Gastroesophageal sphincter (tissue), 4 donors: ENCODE results near the gene UGT8. TPM values are rescaled to one million over a fixed set of nuclear protein-coding genes. Genes with fewer than 3 reads are reported as not detected.

ENCODE experiments used
- ATAC-seq: fragments of 150-250 bp; one replicate; pipeline ENCODE4 v1.9.1; 2016; ENCODE audit warnings: mild to moderate bottlenecking, moderate library complexity
- H3K27ac ChIP-seq, 4 donors: fragments of 200-600 bp; sonication (generic) in 3 of 4; 1 replicate in 3 of 4; 2 replicates in 1 of 4; pipeline ENCODE4 v1.5.1; 2016 to 2019
- H3K27me3 ChIP-seq: fragments of 200-600 bp; sonication (generic); one replicate; pipeline ENCODE4 v1.5.1; 2019
- H3K36me3 ChIP-seq, 2 donors: fragments of 200-600 bp; sonication (generic); one replicate each; pipeline ENCODE4 v1.5.1; 2019; ENCODE audit warnings: control low read depth in 1 of 2
- H3K4me1 ChIP-seq, 3 donors: fragments of 200-600 bp; sonication (generic); 1 replicate in 2 of 3; 2 replicates in 1 of 3; pipeline ENCODE4 v1.5.1; 2016 to 2019; ENCODE audit warnings: control low read depth in 2 of 3
- H3K4me3 ChIP-seq, 2 donors: fragments of 200-600 bp; sonication (generic); one replicate each; pipeline ENCODE4 v1.5.1; 2019; ENCODE audit warnings: mild to moderate bottlenecking in 1 of 2, moderate library complexity in 1 of 2
- H3K9me3 ChIP-seq, 3 donors: fragments of 200-600 bp; sonication (generic); one replicate each; pipeline ENCODE4 v1.5.1; 2017 to 2019; ENCODE audit warnings: control low read depth in 2 of 3
- CTCF ChIP-seq, 4 experiments: fragments of 200-600 bp in 2 of 4; fragments of 450-650 bp in 2 of 4; sonication (generic) in 1 of 4; IDR thresholded peaks; one replicate each; pipeline ENCODE4 v1.5.1; 2017 to 2019; ENCODE audit warnings: antibody characterized with exemption in 4 of 4, mild to moderate bottlenecking in 2 of 4, moderate library complexity in 2 of 4
- EP300 ChIP-seq: sonication (generic); formaldehyde crosslinking; IDR thresholded peaks from one replicate; pipeline ENCODE4 v1.6.1; 2017; ENCODE audit warnings: antibody characterized with exemption, mild to moderate bottlenecking
- POLR2A ChIP-seq, 2 donors: fragments of 450-650 bp; IDR thresholded peaks; one replicate each; pipeline ENCODE4 v1.6.1; 2017; ENCODE audit warnings: antibody characterized with exemption in 2 of 2, mild to moderate bottlenecking in 2 of 2, moderate library complexity in 1 of 2
- POLR2AphosphoS5 ChIP-seq: sonication (generic); formaldehyde crosslinking; IDR thresholded peaks from one replicate; pipeline ENCODE4 v1.6.1; 2017; ENCODE audit warnings: antibody characterized with exemption
- WGBS, 2 donors: methylation state at CpG; one replicate each; pipeline ENCODE4 v1.1.5; 2018; ENCODE audit warnings: low coverage in 1 of 2; 5-methylcytosine and 5-hydroxymethylcytosine counted together
- total RNA-seq, 4 donors: library from RNA; depleted of rRNA; stranded (reverse); fragments of >200 nt; gene quantifications; one replicate each; pipeline ENCODE4 v1.1.0, GENCODE V29; 2016

The UGT8 gene
- total RNA-seq, 4 donors from 2014 or later, result 0.27 to 0.96 (median 0.73) TPM; not detected in 1

GRCh38 chr4:114601304-114602052, 2.9 kb downstream of the UGT8 start:
- Histone ChIP-seq H3K27ac (no peak overlapping the region), H3K4me1 (peaks cover 0 to 20% (median 12%) of the 10 kb centered on the region in 3 donors), H3K9me3 (no peaks in the 10 kb centered on the region), H3K4me3 (no peak overlapping the region), H3K27me3 (peaks cover 30% of the 10 kb centered on the region), H3K36me3 (no peaks in the 10 kb centered on the region)
- no peak for ATAC-seq
- WGBS, 2 donors, result 76 to 77% methylated on average over 5 of the region's 5 CpGs
- TF ChIP-seq POLR2A (IDR thresholded peaks at IDR 0.05), result no peak
- no peak for TF ChIP-seq EP300
- TF ChIP-seq POLR2AphosphoS5, result no peak
- TF ChIP-seq CTCF (IDR thresholded peaks at IDR 0.05), result no peak

GRCh38 chr4:114603497-114603896, 4.9 kb downstream of the UGT8 start:
- TF ChIP-seq EP300, result no peak
- no peak for TF ChIP-seq POLR2AphosphoS5
- no peak for TF ChIP-seq POLR2A (IDR thresholded peaks at IDR 0.05)
- TF ChIP-seq CTCF (IDR thresholded peaks at IDR 0.05), result no peak
- no peaks in the 10 kb centered on the region for H3K36me3 ChIP-seq
- no peaks in the 10 kb centered on the region for H3K9me3 ChIP-seq
- no peak for ATAC-seq
- peaks cover 0 to 12% (median 7%) of the 10 kb centered on the region in 3 donors for H3K4me1 ChIP-seq
- peaks cover 16% of the 10 kb centered on the region for H3K27me3 ChIP-seq
- H3K4me3 ChIP-seq, result no peak overlapping the region
- no peak overlapping the region for H3K27ac ChIP-seq
- WGBS, 2 donors, result 77 to 89% methylated on average over 5 of the region's 5 CpGs

GRCh38 chr4:114606245-114606644, 7.6 kb downstream of the UGT8 start:
- TF ChIP-seq EP300 (no peak), CTCF (IDR thresholded peaks at IDR 0.05) (no peak), POLR2A (IDR thresholded peaks at IDR 0.05) (no peak), POLR2AphosphoS5 (no peak)
- ATAC-seq, result no peak
- Histone ChIP-seq H3K9me3 (no peaks in the 10 kb centered on the region), H3K27me3 (no peaks in the 10 kb centered on the region), H3K36me3 (no peaks in the 10 kb centered on the region), H3K27ac (no peak overlapping the region), H3K4me3 (no peak overlapping the region), H3K4me1 (no peaks in the 10 kb centered on the region)
- 54 to 86% methylated on average over 1 to 2 of the region's 2 CpGs for WGBS, 2 donors

GRCh38 chr4:114607056-114607455, 8.4 kb downstream of the UGT8 start:
- ATAC-seq, result no peak
- Histone ChIP-seq H3K27ac (no peak overlapping the region), H3K36me3 (no peaks in the 10 kb centered on the region), H3K27me3 (no peaks in the 10 kb centered on the region), H3K4me3 (no peak overlapping the region), H3K9me3 (no peaks in the 10 kb centered on the region), H3K4me1 (no peaks in the 10 kb centered on the region)
- no peak for TF ChIP-seq POLR2A (IDR thresholded peaks at IDR 0.05)
- no peak for TF ChIP-seq EP300
- no peak for TF ChIP-seq CTCF (IDR thresholded peaks at IDR 0.05)
- no peak for TF ChIP-seq POLR2AphosphoS5

- no peak for TF ChIP-seq POLR2A (IDR thresholded peaks at IDR 0.05)
- TF ChIP-seq CTCF (IDR thresholded peaks at IDR 0.05), result no peak
- no peak for TF ChIP-seq EP300
- TF ChIP-seq POLR2AphosphoS5, result no peak
- peaks cover 0 to 4% (median 0%) of the 10 kb centered on the region in 3 donors for H3K9me3 ChIP-seq
- H3K36me3 ChIP-seq, result no peaks in the 10 kb centered on the region
- no peaks in the 10 kb centered on the region for H3K4me1 ChIP-seq
- H3K27ac ChIP-seq, result no peak overlapping the region
- WGBS, 2 donors, result 70 to 81% methylated on average over 4 of the region's 4 CpGs
- no peak overlapping the region for H3K4me3 ChIP-seq
- ATAC-seq, result no peak
- H3K27me3 ChIP-seq, result peaks cover 7% of the 10 kb centered on the region
These were observed 15.0 kb downstream of the UGT8 start for GRCh38 chr4:114613560-114613959.
